SK-N-SH (cell line): ENCODE results near the gene TMEM184B.

Experiments
- CTCF ChIP-seq: fragments of 200-600 bp; sonication (generic); IDR thresholded peaks from 2 replicates; pipeline ENCODE4 v1.6.1; 2017; ENCODE audit warnings: antibody characterized with exemption, mild to moderate bottlenecking, moderate library complexity
- GABPA ChIP-seq: IDR thresholded peaks from 2 replicates; pipeline ENCODE4 v1.4.0; 2012; ENCODE audit warnings: low read depth, mild to moderate bottlenecking
- MAX ChIP-seq: IDR thresholded peaks from 2 replicates; pipeline ENCODE4 v1.4.0; 2012; ENCODE audit warnings: low read depth
- POLR2AphosphoS5 ChIP-seq: IDR thresholded peaks from 2 replicates; pipeline ENCODE4 v1.6.1; 2012; ENCODE audit warnings: low read depth, low read length
- SIN3A ChIP-seq: IDR thresholded peaks from 2 replicates; pipeline ENCODE4 v1.6.1; 2012; ENCODE audit warnings: low read depth, mild to moderate bottlenecking, low read length, moderate library complexity, borderline replicate concordance
- SMC3 ChIP-seq: IDR thresholded peaks from 2 replicates; pipeline ENCODE4 v1.6.1; 2012; ENCODE audit warnings: low read depth, low read length, improper control_type of control experiment
- TEAD4 ChIP-seq: IDR thresholded peaks from 2 replicates; pipeline ENCODE4 v1.4.0; 2012; ENCODE audit warnings: mild to moderate bottlenecking, borderline replicate concordance; ENCODE audit not compliant: insufficient read depth
- USF1 ChIP-seq: IDR thresholded peaks from 2 replicates; pipeline ENCODE4 v1.4.0; 2012; ENCODE audit warnings: low read depth, borderline replicate concordance
- USF2 ChIP-seq: fragments of 150-350 bp; IDR thresholded peaks from 2 replicates; pipeline ENCODE4 v1.6.1; 2017; ENCODE audit warnings: antibody characterized with exemption, low read length, low read depth, borderline replicate concordance
- YY1 ChIP-seq: IDR thresholded peaks from 2 replicates; pipeline ENCODE4 v1.4.0; 2012; ENCODE audit warnings: low read depth, mild to moderate bottlenecking

GRCh38 chr22:38192475-38192863 is 80.3 kb downstream of the TMEM184B start:
- TF ChIP-seq CTCF (no peak), YY1 (no peak), USF1 (no peak), GABPA (no peak), POLR2AphosphoS5 (no peak), SMC3 (no peak), SIN3A (no peak), USF2 (no peak), MAX (no peak), TEAD4 (no peak)
